NT2/D1 (cell line): ENCODE data around the gene FAM241B.
A peak's percentile ranks its signal among the peaks of the same experiment; 100 is the strongest.

ENCODE experiments used
- DNase-seq: peaks from one replicate; pipeline ENCODE4 v3.0.0-alpha.2; 2011; ENCODE audit warnings: low read depth, low spot score
- H3K27me3 ChIP-seq: 2 replicates; pipeline ENCODE4 v1.6.0; 2011; ENCODE audit warnings: mild to moderate bottlenecking; ENCODE audit not compliant: insufficient read length, insufficient read depth
- H3K36me3 ChIP-seq: 2 replicates; pipeline ENCODE4 v1.6.1; 2011; ENCODE audit warnings: mild to moderate bottlenecking, low read length, mixed read lengths; ENCODE audit not compliant: insufficient read depth, insufficient read length
- H3K4me1 ChIP-seq: 2 replicates; pipeline ENCODE4 v1.5.1; 2011; ENCODE audit not compliant: insufficient read depth, insufficient read length
- H3K4me3 ChIP-seq: 2 replicates; pipeline ENCODE4 v1.5.1; 2011; ENCODE audit warnings: low read depth; ENCODE audit not compliant: insufficient read length
- H3K9ac ChIP-seq: 2 replicates; pipeline ENCODE4 v1.6.0; 2011; ENCODE audit warnings: low read depth; ENCODE audit not compliant: insufficient read length
- H3K9me3 ChIP-seq: 2 replicates; pipeline ENCODE4 v1.5.1; 2011; ENCODE audit warnings: mild to moderate bottlenecking, low read length; ENCODE audit not compliant: insufficient read depth
- SUZ12 ChIP-seq: IDR thresholded peaks from 2 replicates; pipeline ENCODE4 v1.6.1; 2011; ENCODE audit not compliant: insufficient read length, insufficient read depth; ENCODE audit errors: extremely low read depth
- YY1 ChIP-seq: IDR thresholded peaks from 2 replicates; pipeline ENCODE4 v1.6.1; 2011; ENCODE audit not compliant: insufficient read length, insufficient read depth
- ZNF274 ChIP-seq: IDR thresholded peaks from 2 replicates; pipeline ENCODE4 v1.6.1; 2011; ENCODE audit warnings: mild to moderate bottlenecking, low read depth, low read length

FAM241B gene

DNA sequence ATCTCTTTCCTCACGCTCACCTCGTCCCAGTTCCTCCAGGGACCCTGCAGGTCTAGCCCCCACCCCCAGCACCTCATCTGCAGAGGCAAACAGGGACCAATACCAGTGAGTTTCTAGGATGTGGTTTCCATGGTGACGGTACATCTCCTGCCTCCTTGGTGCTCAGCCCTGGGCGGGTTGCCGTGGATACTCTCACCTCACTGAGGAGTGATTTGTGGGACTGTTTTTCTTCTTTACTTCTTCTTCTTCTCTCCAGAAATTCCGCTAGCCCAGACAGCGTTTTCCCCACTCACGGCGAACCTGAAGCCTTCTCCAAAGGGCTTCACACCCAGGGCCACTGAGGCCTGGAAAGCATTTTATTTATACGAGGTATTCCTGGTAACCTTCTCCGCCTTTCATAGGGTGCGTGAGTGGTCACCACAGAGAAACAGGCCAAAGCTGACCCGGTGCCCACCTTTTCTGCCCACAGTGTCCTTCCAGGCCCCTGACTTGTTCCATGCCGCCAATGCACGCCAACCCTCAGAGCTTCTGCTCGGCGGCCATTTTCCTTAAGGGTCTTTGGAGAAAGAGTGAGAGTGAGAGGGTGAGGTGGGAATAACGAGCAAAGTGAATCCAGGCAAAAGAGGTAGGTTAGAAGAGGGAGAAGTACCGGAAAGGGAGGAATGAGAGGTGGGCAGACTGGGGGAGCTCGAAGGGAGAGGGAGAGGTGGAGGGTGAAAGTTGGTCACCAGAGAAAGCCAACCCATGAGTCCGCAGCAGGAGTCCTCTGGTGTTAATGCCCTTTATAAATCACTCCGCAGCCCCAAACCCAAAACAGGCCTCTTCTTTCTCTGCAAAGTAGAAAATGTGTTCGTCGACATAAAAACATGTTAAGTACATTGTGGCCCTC is 15.5 kb downstream of the FAM241B start:
- Histone ChIP-seq H3K4me1 (peaks cover 17% of the 10 kb centered on the region), H3K4me3 (no peak overlapping the region), H3K36me3 (no peaks in the 10 kb centered on the region), H3K27me3 (no peaks in the 10 kb centered on the region), H3K9me3 (no peaks in the 10 kb centered on the region), H3K9ac (no peak overlapping the region)
- TF ChIP-seq SUZ12 (no peak), YY1 (no peak)
- no peak for DNase-seq

DNA sequence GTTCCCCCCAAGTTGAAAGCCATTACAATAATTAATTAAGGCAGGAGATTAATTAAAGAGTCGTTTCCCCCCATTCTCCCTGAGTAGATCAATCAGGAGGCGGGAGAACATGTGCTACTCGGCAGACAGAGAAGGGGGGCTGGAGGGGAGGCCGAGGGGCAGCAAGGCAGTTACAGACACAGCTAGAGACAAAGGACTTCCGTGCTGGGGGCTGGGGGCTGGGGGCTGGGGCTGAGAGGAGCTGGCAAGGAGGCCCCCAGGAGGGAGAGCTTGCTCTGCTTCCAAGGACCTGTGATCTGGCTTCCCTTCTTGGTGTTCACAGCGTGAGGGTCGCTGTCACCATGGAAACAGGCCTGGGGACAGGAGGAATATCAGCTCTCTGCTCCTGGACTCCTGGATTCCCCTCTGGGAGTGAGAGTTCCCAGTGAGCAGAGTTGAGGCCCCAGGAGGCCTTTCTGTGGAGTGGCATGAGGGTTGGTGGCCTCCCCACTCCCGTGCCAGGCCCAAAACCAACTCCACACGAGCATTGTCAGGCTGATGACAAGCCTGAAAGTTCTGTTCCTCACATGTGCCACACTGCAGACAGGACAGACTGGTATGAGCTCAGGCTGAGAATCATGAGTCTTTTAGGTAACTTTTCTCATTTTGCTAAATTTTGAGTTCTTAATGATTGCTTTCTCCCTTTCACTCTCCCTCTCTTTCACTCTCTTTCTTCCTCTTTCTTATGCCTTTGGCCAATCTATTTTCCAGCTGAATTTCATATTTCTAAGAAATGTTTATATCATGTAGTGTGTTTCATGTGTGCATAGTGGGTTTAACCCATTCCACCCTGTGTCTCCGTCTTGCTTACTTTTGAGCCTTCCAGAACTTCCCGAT is 16.4 kb downstream of the FAM241B start:
- Histone ChIP-seq H3K4me3 (no peak overlapping the region), H3K9ac (no peak overlapping the region), H3K4me1 (peaks cover 17% of the 10 kb centered on the region), H3K27me3 (no peaks in the 10 kb centered on the region), H3K9me3 (no peaks in the 10 kb centered on the region), H3K36me3 (no peaks in the 10 kb centered on the region)
- no peak for TF ChIP-seq SUZ12
- no peak for TF ChIP-seq ZNF274
- no peak for TF ChIP-seq YY1
- peak; percentile 27 for DNase-seq

DNA sequence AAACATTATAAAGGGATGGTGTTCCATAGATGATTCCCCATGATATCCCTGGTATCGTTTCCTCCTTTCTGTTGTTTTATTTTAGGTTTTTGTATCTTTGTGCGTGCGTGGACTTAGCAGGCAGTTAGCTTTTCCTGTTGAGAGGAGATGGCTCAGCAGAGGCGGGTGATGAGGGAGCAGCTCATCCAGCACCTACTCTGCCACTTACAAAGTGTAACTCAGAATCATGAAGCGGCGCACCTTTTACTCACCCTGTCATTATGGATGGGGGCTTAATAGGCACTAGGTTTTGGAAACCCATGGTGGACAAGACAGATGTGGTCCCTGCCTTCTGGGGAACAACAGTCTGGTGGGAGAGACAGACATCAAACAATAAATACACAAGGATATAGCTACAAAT is 17.1 kb downstream of the FAM241B start:
- Histone ChIP-seq H3K9me3 (no peaks in the 10 kb centered on the region), H3K36me3 (no peaks in the 10 kb centered on the region), H3K9ac (no peak overlapping the region), H3K27me3 (no peaks in the 10 kb centered on the region), H3K4me1 (peaks cover 17% of the 10 kb centered on the region), H3K4me3 (no peak overlapping the region)
- no peak for TF ChIP-seq YY1
- no peak for TF ChIP-seq SUZ12
- TF ChIP-seq ZNF274, result no peak
- DNase-seq, result no peak

DNA sequence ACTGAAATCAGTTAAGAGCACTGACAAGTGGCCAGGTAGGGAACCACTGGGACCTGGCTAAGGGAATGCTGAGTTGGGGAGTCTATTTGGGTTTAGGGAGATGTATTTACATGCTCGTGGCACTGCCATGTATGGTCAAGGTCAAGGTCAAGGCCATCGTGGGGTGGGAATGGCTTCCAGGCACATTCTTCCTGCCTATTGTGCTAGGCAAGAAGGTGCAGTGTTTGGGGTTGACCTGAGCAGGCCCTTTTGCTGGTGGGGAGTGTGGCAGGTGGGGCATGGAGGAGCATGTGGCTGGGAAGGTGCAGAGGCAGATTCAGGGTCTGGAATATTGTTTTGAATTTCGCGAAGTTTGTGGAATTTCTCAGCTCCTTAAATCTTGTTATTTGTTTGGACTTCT is 17.8 kb downstream of the FAM241B start:
- TF ChIP-seq YY1 (no peak), SUZ12 (no peak), ZNF274 (no peak)
- H3K27me3 ChIP-seq, result no peaks in the 10 kb centered on the region
- DNase-seq, result no peak

DNA sequence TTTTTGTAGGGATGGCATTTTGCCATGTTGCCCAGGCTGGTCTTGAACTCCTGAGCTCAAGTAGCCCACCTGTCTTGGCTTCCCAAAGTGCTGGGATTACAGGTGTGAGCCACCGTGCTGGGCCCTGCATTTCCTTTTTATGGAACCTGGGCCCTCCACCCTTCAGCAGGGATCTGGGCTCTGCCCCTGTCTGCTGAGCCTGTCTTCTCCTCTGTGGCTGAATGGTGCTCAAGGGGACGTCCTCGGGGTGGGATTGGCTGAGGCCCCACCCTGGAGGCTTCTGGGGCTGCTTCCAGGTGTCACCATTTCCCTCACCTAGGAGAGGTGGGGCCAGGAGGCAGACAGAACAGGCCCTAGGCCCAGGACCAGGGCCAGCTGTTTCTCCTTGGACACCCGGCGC is 18.4 kb downstream of the FAM241B start:
- TF ChIP-seq ZNF274, result no peak
- no peak for TF ChIP-seq YY1
- TF ChIP-seq SUZ12, result no peak
- DNase-seq, result no peak
- Histone ChIP-seq H3K4me1 (peaks cover 17% of the 10 kb centered on the region), H3K4me3 (no peak overlapping the region), H3K36me3 (no peaks in the 10 kb centered on the region), H3K9ac (no peak overlapping the region), H3K27me3 (no peaks in the 10 kb centered on the region), H3K9me3 (peaks cover 10% of the 10 kb centered on the region; the same call in 1 of the 2 replicates)

More for the DNA sequence above, 17.8 kb downstream of the FAM241B start:
- Histone ChIP-seq H3K9ac (no peak overlapping the region), H3K36me3 (no peaks in the 10 kb centered on the region), H3K9me3 (peaks cover 3% of the 10 kb centered on the region; the same call in 1 of the 2 replicates), H3K4me3 (no peak overlapping the region), H3K4me1 (peaks cover 17% of the 10 kb centered on the region)

DNA sequence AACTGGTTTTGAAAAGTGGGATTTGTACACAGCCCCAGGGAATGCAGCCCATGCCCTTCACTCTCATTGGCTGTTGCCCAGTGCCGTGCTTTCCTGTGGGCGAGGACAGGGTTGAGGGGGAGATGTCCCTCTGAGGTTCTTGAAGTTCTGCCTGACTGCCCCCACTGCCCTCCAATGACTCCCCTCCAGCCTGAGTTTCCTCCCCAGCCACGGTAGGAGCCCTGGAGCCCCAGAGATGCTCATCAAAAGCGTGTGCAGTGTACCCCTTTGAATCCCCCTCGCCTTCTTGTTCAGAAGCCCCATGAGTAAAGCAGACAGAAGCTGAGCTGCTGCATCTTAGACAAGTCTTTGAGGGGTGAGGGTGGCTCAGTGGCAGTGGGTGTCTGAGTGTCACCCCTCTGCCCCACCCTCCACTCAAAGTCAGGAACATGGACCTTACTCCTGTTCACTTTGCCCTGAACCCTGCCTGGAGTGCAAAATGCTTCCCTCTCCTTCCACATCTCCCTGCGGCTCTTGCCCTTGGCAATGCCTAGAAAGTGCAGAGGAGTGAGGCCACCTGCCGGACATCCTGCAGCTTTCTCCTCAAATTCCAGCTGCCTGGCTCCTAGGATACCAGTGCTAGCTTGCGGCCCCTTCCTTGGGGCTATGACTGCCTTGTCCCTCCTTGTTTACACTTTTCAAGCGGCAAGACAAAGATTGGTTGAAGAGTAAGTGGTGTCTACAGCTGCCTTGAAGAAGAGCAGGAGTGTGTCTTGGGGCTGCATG is 19.9 kb downstream of the FAM241B start:
- H3K4me3 ChIP-seq, result no peak overlapping the region
- no peaks in the 10 kb centered on the region for H3K36me3 ChIP-seq
- TF ChIP-seq SUZ12 (no peak), ZNF274 (no peak), YY1 (no peak)
- no peak overlapping the region for H3K9ac ChIP-seq
- peaks cover 14% of the 10 kb centered on the region; the same call in 1 of the 2 replicates for H3K9me3 ChIP-seq
- H3K4me1 ChIP-seq, result peaks cover 23% of the 10 kb centered on the region
- DNase-seq, result peak; percentile 15
- H3K27me3 ChIP-seq, result no peaks in the 10 kb centered on the region

DNA sequence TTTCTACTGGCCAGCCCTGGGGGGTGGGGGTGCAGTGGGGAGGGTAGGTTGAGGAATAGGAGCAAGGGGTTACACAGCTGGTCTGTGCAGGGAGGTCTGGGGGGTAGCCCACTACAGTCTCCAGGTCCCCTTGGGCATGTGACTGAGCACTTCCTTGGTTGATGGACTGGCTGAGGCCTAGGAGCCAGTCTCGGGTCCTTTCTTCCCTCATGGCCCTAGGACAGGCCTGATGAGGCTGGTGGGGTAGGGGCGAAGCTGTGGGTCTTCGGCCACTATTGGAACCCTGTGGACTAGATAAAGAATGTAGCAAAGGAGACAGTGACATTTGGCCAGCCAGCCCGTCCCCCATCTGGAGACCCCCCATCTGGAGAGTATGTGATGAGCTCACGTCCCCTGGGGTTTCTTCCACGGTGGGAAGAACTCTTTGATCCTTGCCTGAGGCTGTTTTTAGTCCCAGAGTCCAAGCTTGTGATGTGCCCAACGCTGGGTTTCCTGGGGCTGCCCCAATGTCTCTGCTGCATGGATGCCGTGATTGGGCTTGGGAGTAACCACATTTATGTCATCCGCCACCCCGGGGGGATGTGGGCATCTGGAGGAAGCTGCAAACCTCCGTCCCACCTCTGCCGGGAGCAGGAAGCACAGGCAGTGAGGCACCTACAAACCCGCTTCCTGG is 20.7 kb downstream of the FAM241B start:
- Histone ChIP-seq H3K9ac (no peak overlapping the region), H3K4me3 (no peak overlapping the region), H3K27me3 (no peaks in the 10 kb centered on the region), H3K36me3 (no peaks in the 10 kb centered on the region), H3K9me3 (peaks cover 14% of the 10 kb centered on the region; the same call in 1 of the 2 replicates), H3K4me1 (peaks cover 28% of the 10 kb centered on the region)
- no peak for DNase-seq
- TF ChIP-seq SUZ12 (no peak), YY1 (no peak), ZNF274 (no peak)
